ENCODE results near the gene CHP2. TPM values are rescaled to one million over a fixed set of nuclear protein-coding genes. Genes with fewer than 3 reads are reported as not detected.
"Not testable (repeated sequence)": the region's sequence is repeated elsewhere in the genome, so short reads cannot be mapped to it uniquely, and the experiment has no call there.

The CHP2 gene
- total RNA-seq, 2 experiments from 2014 or later: not detected

- no peak for TF ChIP-seq CTCF (IDR thresholded peaks at IDR 0.05)
- Mint-ChIP-seq H3K4me3 (no peak overlapping the region), H3K4me1 (ENCODE audit: low read depth) (no peaks in the 10 kb centered on the region), H3K27me3 (peaks cover 22% of the 10 kb centered on the region), H3K27ac (no peak overlapping the region), H3K9me3 (peaks cover 11% of the 10 kb centered on the region), H3K36me3 (ENCODE audit: low read depth) (no peaks in the 10 kb centered on the region)
- POLR2A ChIA-PET: no interaction called here
- ATAC-seq: no peak
- CTCF ChIA-PET: interaction anchor here (1.3 kb wide), 1 partner anchor 34 kb away, joined by 5 read pairs; no protein-coding TSS in a partner anchor
- no peak for DNase-seq
- intact Hi-C loops (cut with micrococcal nuclease): no loop called here
Measured at GRCh38 chr16:23710504-23710903, 44.3 kb upstream of the CHP2 start.

GRCh38 chr16:23711785-23712184 is 43.0 kb upstream of the CHP2 start:
- no peak overlapping the region for H3K27ac Mint-ChIP-seq
- intact Hi-C loops (cut with micrococcal nuclease): no loop called here
- no peak for TF ChIP-seq CTCF (IDR thresholded peaks at IDR 0.05)
- ChIA-PET POLR2A (no interaction called here), CTCF (no interaction called here)
- H3K9me3 Mint-ChIP-seq: peaks cover 11% of the 10 kb centered on the region
- H3K36me3 Mint-ChIP-seq (ENCODE audit: low read depth): no peaks in the 10 kb centered on the region
- no peak overlapping the region for H3K4me3 Mint-ChIP-seq
- no peak for ATAC-seq
- DNase-seq: no peak
- H3K27me3 Mint-ChIP-seq: peaks cover 26% of the 10 kb centered on the region
- H3K4me1 Mint-ChIP-seq (ENCODE audit: low read depth): no peaks in the 10 kb centered on the region

- POLR2A ChIA-PET: no interaction called here
- TF ChIP-seq CTCF (IDR thresholded peaks at IDR 0.05): no peak
- intact Hi-C loops (cut with micrococcal nuclease): no loop called here
- peaks cover 11% of the 10 kb centered on the region for H3K9me3 Mint-ChIP-seq
- H3K4me1 Mint-ChIP-seq (ENCODE audit: low read depth): no peaks in the 10 kb centered on the region
- H3K36me3 Mint-ChIP-seq (ENCODE audit: low read depth): no peaks in the 10 kb centered on the region
- CTCF ChIA-PET: no interaction called here
- no peak within 1 kb of the TSS for H3K4me3 Mint-ChIP-seq
- H3K27ac Mint-ChIP-seq: no peak within 1 kb of the TSS
- ATAC-seq (no peak), DNase-seq (no peak)
- peaks cover 28% of the 10 kb centered on the region for H3K27me3 Mint-ChIP-seq
Measured at GRCh38 chr16:23712976-23713375, 41.9 kb upstream of the CHP2 start, which contains the start of gene ERN2. ERN2 (minus strand) TSS chr16:23713222; CDS start chr16:23713187, 35 bp downstream.

- no peak for TF ChIP-seq CTCF (IDR thresholded peaks at IDR 0.05)
- no peak overlapping the region for H3K4me3 Mint-ChIP-seq
- POLR2A ChIA-PET: no interaction called here
Measured at GRCh38 chr16:23716484-23716883, 38.3 kb upstream of the CHP2 start.

GRCh38 chr16:23722613-23723240 is 32.1 kb upstream of the CHP2 start:
- CTCF ChIA-PET: interaction anchor here (1.1 kb wide), 1 partner anchor 9 kb away, joined by 3 read pairs; no protein-coding TSS in a partner anchor
- DNase-seq; H3K27ac Mint-ChIP-seq; H3K4me3 Mint-ChIP-seq; ATAC-seq; intact Hi-C loops (cut with micrococcal nuclease); H3K36me3 Mint-ChIP-seq (ENCODE audit: low read depth); H3K4me1 Mint-ChIP-seq (ENCODE audit: low read depth); H3K9me3 Mint-ChIP-seq; POLR2A ChIA-PET: not testable (repeated sequence)
- peaks cover 14% of the 10 kb centered on the region for H3K27me3 Mint-ChIP-seq

More at GRCh38 chr16:23716484-23716883, 38.3 kb upstream of the CHP2 start:
- Mint-ChIP-seq H3K27me3 (peaks cover 28% of the 10 kb centered on the region), H3K27ac (no peak overlapping the region), H3K9me3 (no peaks in the 10 kb centered on the region), H3K4me1 (ENCODE audit: low read depth) (no peaks in the 10 kb centered on the region), H3K36me3 (ENCODE audit: low read depth) (no peaks in the 10 kb centered on the region)
- intact Hi-C loops (cut with micrococcal nuclease): no loop called here
- CTCF ChIA-PET: no interaction called here
- no peak for ATAC-seq
- DNase-seq: no peak

All from activated CD8-positive, alpha-beta T cell treated with anti-CD3 and anti-CD28 coated beads for 36 hours (primary cell).